K562 treated with DMSO at 1 percent for 24 hours (cell line): ENCODE measurements around the gene RNF4. TPM values are rescaled to one million over a fixed set of nuclear protein-coding genes. Genes with fewer than 3 reads are reported as not detected.

Experiments
- total RNA-seq: library from RNA; unstranded; fragments of 300-600 nt; gene quantifications from 2 replicates; pipeline ENCODE4 v1.2.3, GENCODE V29; 2022; ENCODE audit warnings: low read depth; ENCODE audit not compliant: insufficient read depth

Gene RNF4, protein sequence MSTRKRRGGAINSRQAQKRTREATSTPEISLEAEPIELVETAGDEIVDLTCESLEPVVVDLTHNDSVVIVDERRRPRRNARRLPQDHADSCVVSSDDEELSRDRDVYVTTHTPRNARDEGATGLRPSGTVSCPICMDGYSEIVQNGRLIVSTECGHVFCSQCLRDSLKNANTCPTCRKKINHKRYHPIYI
- 31.5 and 35.1 TPM in 2 replicates for total RNA-seq

DNA sequence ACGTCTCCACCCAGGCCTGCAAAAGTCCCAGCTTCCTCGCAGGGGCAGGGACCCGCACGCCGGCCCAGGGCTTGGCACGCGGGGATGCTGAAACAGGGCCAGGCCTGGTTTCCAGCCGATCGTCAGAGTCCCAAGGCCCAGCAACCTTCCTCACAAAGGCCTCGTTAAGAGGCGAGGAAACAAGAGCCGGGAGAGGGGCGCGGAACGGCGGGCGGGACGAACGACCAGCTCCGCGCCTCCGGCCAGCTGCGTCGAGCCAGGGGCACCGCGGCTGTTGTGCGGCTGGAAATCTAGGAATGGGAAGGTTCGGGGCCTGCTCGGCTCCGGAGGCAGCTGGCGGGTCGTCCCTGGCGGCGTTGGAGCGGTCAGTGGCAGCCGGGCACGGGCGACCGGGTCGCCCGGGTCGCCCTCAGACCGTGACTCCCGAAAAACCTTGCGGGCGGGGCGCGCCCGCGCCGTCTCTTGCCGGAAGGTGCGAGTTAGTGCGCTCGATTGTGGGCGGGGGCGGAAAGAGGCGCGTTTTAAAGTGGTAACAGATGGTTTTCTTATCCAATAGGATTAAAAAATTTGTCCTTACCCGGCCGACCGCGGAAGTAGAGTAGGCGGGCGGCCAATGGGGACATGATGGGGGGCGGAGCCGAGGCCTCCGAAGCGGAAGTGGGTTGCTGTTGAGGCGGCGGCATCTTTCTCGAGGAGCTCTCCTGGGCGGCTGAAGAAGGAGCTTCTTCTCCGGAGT, at the start of gene RNF4:
Gene RNF4, plus strand, starts transcription at position 651 of the 736 bp plus-strand sequence. CDS start 21,388 bp downstream, outside the sequence.

DNA sequence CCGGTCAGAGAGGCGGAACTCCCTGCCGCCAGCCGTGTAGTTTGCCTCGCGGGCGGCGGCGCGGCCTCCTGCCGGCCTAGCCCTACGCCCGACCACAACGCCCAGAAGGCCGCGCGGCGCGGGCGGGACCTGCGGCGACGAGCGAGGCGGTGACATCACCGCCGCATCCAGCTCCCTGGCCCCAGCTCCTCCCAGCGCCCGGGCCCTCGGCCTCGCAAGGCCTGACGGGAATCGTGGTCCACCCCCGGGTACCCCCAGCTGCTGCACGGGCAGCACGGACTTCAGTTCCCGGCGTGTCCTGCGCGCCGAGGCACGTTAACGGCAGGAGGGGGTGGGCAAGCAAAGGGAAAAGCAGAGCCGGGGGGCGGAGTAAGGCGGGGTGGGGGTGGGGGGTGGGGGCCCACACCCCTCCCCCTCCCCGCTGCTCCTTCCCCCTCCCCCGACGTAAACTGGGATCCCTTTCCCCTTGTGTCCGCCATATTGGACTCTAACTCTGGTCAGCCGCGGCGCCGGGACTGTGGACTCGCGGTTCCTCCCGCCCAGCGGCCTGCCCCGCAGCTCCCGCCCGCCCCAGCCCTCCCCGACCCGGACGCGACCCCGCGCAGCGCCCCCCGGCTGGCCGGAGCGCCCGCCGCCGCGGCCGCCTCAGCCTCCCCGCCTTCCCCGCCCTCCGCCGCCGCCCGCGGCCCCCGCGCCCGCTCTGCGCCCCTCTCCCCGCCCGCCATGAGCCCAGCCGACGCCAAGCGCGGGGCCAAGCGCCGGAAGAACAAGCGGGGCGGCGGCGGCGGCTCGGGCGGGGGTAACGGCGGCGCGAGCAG, 67.5 kb downstream of the RNF4 start, which contains the start of gene FAM193A:
Gene FAM193A, plus strand, starts transcription at position 455 of the 818 bp plus-strand sequence. Its CDS starts 269 bp downstream, at position 724.

Other genes with a start within 250 kb of the RNF4 start
- 20.1 and 25.0 TPM in 2 replicates for gene HAUS3, start 227.0 kb upstream of the RNF4 start, total RNA-seq
- gene POLN, start 227.0 kb upstream of the RNF4 start, total RNA-seq, result 0.79 and 1.6 TPM in 2 replicates
- gene MXD4, start 207.0 kb upstream of the RNF4 start, total RNA-seq, result 52.8 and 59.8 TPM in 2 replicates
- 16.5 and 18.5 TPM in 2 replicates for gene ZFYVE28, start 50.5 kb upstream of the RNF4 start, total RNA-seq
- gene CFAP99, start 50.2 kb upstream of the RNF4 start, total RNA-seq, result 0.13 TPM in 1 of 2 replicates, not detected in the other
- 18.5 and 19.8 TPM in 2 replicates for gene FAM193A, start 67.5 kb downstream of the RNF4 start, total RNA-seq